HL-60/S4 (cell line): ENCODE measurements around the gene IER5L.

Experiments
- in situ Hi-C: fragments of 300-500 bp; cut with MboI; formaldehyde crosslinking; loops from 2 replicates; pipeline ENCODE4 v1.14.3; 2022; ENCODE audit warnings: low sequenced_read_pairs

IER5L gene

DNA sequence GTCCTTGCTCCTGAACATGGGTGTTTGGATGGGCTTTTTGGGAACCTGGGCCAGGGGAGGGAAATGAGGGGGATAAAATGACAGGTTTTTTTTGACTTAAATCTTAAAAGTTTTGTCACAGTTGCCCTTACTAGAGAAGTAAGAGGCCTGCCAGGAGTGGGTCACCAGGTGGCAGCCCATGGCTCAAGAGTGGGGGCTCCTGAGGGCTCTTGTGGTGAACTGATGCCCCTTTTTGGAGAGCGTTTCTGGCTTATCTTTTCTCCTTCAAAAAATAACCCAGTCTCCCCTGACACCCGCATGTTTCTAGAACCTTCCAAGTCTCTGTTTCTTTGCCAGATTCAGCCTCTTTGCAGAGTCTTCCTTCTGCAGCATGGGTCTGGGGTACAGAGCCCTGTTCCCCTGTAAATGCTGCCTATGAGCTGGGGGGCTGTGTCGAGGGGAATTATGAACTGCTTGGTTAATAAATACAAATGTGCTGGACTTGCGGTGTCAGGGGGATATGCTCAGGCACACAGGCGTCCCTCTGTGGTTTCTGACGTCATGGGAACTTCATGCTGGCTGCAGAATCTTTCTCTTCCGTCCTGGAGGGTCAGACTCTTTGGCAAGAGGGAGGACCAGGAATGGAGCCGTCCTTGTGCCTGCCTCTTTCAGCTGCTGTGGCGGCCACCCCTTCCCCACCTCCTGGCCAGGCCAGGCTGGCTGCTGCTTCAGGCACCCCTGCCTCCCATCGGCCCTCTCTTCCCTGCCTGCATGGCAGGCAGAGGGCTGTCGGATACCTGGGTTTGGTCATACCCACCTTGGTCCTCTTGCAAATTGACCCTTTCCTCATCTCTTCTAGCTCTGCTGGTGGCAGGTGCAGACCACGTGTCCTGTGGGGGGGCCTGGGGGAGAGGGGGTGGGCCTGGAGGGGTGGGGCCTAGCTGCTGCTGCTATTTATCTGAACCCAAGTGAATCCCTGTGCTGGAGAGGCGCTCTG lies 36.7 kb downstream of the IER5L start:
- in situ Hi-C loops = no loop called here

DNA sequence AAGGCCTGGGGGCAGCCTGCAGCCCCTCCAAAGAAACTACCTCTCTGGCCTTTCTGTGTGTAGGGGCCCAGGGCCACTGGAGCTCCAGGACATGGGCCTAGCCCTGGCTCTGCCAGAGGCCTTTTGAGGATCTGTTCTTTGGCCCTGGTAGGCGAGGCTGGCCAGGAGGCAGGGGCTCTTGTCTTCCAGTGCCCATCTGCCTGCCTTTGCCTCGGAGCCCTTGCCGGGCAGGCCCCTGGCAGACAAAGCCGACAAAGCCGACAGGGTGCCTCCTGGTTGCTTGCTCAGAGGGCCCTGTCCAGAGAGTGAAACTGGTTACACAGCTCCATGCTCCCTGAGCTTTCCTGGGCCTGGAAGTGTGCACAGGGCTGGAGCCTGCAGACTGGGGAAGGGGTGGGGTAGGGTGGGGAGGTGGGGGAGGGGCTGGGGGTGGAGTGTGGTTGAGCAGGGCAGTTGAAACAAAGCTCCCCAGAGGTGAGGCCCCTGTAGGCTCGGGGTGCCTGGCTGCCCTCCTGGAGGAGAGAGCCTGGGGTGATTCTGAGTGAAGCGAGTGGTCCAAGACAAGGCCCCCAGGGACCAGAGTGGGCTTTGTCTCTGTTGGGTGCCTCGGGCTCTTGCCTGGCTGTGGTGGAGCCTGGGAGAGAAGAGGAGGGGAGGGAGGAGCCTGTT lies 37.5 kb downstream of the IER5L start:
- in situ Hi-C loops = no loop called here

DNA sequence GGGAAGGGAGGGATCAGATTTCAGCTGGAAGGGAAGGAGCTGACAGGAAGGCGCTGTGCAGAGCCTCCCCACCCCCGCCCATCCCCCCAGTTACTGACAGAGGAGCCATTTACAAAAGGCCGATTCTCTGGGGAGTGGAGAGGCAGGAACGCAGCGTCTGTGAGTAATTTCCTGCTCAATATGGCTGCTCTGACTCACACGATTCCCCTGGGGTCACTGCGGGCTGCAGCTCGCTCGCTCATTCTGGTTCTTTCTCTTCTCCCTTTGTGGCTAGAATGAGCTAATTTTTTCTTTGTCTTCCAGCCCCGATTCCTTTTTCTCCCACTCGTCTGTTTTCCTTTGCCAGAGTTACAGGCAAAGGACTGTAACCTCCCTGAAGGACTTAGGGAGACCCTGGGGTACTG lies 38.1 kb downstream of the IER5L start:
- in situ Hi-C loops = loop anchor here (10.0 kb wide), 1 partner anchor 645 kb away; no protein-coding TSS in a partner anchor

DNA sequence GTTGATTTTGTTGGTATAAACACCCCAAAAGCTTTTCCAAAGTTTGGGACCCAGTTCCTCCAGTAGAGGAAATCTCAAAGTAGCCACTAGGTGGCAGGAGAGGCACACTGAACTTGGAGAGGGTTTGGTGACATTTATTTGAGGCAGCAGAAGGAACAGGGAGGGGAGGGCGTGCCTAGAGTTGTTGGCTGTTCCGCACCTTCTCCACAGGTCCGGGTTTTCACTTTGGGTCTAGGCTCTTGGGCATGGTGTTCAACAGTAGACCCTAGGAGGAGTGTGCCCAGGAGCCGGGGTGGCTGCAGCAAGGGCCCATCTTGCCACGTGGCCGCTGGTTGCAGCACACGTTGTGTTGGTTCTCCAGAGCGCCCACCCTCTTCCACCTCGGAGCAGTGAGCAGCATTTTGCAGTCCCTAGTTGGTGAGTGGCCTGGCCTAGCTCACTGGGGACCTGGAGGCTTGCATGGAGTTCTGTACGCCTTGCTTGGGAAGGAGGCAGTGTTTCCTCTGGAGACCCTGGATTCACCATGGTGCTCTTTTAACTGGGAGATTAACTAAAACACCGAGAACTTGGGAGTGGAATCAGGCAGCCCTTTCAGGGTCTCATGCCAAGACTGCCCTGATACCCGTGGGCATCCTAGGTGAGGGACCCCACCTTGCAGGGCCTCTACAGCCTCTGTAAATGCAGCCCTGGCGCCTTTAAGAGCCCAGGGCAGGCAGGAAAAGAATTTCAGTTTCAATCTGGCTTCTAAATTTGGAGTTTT lies 38.6 kb downstream of the IER5L start:
- in situ Hi-C loops = loop anchor here (10.0 kb wide), 1 partner anchor 645 kb away; no protein-coding TSS in a partner anchor

DNA sequence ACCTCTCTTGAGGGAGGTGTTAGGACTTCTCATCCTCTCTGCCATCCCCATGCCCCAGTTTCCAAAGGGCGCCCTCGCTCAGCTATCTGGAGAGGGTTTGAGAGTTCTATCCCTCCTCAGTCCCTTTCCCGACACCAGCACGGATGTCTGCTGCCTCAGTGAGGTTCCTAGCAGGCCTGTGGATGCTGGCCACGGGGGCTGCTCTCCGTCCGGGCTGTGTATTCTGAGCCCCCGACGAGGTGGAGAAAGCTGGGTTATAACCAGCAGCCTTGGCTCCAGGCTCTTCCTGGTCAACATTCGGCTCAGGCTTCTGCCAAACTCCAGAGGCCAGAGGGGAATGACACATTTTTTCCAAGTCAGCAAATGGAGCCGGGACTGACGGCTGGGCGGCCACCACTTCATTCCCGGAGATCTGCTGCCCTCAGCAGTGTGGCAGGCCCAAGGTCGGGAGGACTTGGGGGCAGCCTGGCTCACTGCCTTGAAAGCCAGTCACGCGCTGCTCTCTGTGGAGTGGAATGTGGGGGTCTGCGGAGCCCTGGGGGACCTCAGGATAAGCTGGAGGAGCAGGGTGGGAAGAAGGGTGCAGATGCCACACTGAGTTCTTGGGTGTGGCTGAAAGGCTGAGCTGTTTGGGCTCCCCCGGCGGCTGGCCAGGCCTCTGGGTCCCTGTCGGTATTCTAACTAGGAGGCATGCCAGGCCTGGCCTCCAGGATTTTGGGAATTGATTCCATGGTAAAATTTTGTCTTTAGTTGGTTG lies 39.4 kb downstream of the IER5L start:
- in situ Hi-C loops = loop anchor here (10.0 kb wide), 1 partner anchor 646 kb away; no protein-coding TSS in a partner anchor

DNA sequence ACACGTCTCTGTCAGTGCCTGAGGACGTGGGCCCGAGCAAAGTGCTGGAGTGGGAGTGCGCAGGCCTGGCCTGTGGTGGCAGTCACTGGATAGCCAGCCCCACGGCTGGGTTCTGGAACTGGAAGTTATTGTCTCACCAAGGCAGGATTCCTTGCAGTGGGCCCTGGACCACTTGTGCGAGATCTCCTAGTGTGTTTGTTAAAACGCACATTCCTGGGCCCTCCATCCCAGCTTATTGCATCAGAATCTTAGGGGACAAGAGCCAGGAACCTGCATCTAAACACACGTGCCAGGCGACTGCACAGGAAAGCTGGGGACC lies 40.0 kb downstream of the IER5L start:
- in situ Hi-C loops = loop anchor here (10.0 kb wide), 1 partner anchor 647 kb away; no protein-coding TSS in a partner anchor

DNA sequence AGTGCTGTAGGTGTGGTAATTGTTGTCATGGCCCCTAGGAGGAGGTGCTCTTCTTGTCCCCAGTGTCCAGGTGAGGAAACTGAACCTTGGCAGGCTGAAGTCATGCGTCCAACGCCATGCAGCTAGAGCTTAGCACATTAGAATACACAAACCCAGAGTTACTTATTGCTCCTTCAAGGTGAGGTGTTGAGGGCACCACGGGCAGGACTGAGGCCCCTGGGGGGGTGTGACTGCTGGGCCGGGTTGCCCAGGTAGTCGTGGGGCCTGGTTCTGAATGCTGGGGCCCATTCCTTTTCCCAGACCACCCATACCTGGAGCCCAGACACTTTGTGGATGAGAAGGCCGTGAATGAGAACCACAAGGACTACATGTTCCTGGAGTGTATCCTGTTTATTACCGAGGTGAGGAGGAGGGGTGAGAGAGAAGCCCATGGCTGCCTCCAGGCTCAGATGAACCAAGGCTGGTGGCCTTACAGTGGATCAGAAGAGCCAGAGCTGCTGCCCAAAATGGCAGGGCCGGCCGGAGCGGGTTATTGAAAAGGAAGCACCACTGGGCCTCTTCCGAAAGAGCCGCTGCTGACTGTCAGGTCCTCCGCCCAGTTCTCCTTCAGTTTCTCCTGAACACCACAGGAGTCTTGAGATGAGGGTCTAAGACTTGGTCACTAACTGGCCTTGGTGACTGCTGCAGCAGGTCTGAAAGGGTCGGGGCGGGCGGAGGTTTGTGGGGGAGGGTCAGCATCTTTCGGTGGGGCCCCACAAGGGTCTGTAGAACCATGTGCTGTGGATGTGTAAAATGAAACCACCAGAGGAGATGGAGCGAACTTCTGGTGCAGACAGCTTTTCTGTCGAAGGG lies 40.5 kb downstream of the IER5L start:
- in situ Hi-C loops = loop anchor here (10.0 kb wide), 1 partner anchor 647 kb away; no protein-coding TSS in a partner anchor

DNA sequence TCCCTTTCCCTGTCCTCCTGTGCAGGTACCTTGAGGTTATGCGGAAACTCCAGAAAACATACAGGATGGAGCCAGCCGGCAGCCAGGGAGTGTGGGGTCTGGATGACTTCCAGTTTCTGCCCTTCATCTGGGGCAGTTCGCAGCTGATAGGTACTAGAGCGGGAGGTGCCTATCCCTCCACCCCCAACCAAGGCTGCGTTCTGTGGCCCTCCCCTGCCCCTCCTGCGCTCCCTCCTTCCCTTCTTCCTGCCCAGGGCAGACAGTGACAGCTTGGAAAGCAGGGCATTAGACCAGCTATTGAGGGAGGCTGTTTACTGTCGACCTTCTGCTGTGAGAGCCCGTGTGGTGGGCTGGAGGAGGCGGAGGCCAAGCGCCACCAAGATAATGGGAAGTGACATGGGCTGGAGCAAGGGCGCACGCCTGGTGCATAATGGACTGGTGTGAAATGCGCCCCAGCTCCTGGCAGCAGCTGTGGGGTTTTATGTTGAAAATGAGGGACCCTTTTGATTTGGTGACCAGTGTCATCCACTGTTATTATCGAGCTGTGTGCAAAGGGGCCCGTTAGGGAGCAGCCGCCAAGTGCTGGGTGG lies 41.5 kb downstream of the IER5L start:
- in situ Hi-C loops = loop anchor here (10.0 kb wide), 1 partner anchor 648 kb away; no protein-coding TSS in a partner anchor

DNA sequence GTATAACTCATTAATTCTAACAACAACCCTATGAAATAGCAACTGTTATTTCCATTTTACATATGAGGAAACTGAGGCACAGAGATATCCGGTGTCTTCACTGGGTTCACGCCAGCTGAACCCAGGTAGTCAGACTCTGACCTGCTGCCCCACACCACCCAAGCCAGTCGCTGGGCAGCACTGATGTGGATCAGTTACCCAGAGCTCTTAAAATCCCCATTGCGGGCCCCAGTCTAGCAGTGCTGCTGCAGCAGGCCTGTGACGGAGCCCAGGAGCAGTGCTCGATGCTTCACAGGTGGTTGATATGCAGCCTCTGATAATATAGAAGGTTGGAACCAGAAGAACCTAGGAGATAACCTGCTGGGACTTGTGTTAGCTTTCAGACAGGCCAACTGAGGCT lies 42.6 kb downstream of the IER5L start:
- in situ Hi-C loops = loop anchor here (10.0 kb wide), 1 partner anchor 649 kb away; no protein-coding TSS in a partner anchor

DNA sequence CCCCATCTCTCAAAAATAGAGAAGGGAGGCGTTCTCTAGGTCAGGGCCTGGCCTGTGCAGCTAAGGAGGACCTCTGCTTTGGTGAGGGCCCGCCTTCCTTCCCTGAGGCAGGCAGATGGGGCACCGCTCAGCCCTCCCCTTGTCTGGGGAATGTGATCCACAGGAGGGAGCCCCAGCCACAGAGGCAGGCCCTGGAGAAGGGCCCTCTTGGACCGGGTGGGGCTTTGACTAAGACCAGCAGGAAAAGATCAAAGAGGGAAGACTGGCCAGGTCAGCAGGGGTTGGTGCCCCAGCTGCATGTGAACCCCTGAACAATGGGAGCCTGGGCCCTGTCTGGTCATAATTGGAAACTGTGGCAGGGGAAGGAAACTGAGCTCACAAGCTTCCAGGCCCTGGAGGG lies 45.0 kb downstream of the IER5L start:
- in situ Hi-C loops = loop anchor here (5.0 to 10.0 kb wide), 2 partner anchors 484 to 652 kb away; no protein-coding TSS in a partner anchor

DNA sequence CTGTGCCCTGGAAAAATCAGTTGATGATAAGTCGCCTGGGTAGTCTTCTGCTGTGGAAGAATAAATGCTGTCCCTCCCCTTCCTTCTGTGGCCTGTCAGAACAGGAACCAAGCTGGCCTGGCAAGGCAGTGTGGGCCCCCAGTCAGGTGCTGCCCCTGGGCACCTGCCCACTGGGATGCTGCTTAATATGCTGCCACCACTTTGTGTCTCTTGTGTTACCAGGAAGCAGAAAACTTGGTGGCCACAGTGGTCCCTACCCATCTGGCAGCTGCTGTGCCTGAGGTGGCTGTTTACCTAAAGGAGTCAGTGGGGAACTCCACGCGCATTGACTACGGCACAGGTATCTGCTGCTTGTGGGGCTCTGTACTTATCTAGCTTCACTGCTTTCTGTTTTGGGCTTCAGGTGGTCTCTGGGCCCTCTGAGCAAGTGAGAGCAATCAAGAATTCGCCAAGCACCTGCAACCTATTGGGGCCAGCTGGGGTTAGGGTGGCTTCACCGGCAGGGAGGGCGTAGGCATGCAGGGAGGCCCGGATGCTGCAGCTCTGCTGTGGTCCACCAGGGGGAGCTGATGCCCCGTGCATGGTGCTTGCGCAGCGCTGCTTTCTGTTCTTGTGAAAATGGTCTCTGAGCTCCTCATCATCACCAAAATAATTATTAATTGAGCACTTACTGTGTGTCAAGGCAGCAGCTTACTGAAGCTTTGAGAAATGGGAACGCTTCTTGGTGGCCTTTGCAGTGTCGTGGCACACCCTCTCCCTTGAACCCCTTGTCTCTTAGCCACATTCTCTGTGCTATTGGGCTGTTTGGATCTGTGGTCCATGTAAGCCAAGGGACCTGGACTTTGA lies 46.5 kb downstream of the IER5L start:
- in situ Hi-C loops = loop anchor here (5.0 to 10.0 kb wide), 2 partner anchors 486 to 653 kb away; no protein-coding TSS in a partner anchor

DNA sequence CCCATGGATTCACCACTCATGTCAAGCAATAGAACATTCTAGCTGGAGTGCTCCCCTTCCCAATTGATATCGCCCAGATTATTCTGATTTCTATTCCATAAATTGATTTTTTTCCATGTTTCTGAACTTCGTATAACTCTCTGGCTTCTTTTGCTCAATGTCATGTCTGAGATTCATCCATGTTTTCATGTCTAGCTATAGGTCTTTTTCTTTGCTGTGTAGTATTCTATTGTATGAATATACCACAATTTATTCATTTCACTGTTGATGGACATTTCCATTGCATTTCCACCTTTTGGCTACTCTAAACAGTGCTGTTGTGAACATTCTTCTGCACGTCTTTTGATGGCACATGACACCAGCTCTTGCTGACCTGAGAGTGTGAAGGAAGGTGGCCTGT lies 47.3 kb downstream of the IER5L start:
- in situ Hi-C loops = loop anchor here (5.0 to 10.0 kb wide), 2 partner anchors 487 to 654 kb away; no protein-coding TSS in a partner anchor

DNA sequence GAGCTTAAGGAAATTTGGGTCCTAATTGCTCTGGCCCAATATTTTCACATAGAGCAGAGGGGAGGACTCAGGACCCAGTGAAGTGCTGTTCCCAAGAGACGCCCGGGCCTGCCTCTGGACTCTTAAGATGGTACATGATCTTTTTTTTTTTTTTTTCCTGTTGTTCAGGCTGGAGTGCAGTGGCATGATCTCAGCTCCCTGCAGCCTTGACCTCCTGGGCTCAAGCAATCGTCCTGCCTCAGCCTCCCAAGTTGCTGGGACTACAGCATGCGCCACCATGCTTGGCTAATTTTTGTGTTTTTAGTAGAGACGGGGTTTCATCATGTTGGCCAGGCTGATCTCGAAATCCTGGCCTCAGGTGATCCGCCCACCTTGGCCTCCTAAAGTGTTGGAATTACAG lies 47.8 kb downstream of the IER5L start:
- in situ Hi-C loops = loop anchor here (5.0 to 10.0 kb wide), 2 partner anchors 487 to 655 kb away; no protein-coding TSS in a partner anchor

DNA sequence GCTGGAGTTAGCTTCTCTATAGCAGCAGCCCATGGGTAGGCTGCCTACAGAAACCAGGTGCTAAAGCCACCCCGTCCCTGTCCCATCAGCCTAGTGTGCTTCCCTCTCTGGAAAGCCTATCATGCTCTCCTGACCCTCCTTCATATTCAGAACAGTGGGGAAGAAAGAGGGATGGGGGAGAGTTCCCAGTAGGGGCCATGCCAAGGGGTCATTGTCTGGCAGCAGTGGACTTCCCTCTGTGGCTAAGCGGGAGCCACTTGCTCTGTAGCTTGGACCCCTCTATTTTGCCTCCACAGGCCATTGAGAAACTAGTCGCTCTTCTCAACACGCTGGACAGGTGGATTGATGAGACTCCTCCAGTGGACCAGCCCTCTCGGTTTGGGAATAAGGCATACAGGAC lies 49.4 kb downstream of the IER5L start:
- in situ Hi-C loops = no loop called here

DNA sequence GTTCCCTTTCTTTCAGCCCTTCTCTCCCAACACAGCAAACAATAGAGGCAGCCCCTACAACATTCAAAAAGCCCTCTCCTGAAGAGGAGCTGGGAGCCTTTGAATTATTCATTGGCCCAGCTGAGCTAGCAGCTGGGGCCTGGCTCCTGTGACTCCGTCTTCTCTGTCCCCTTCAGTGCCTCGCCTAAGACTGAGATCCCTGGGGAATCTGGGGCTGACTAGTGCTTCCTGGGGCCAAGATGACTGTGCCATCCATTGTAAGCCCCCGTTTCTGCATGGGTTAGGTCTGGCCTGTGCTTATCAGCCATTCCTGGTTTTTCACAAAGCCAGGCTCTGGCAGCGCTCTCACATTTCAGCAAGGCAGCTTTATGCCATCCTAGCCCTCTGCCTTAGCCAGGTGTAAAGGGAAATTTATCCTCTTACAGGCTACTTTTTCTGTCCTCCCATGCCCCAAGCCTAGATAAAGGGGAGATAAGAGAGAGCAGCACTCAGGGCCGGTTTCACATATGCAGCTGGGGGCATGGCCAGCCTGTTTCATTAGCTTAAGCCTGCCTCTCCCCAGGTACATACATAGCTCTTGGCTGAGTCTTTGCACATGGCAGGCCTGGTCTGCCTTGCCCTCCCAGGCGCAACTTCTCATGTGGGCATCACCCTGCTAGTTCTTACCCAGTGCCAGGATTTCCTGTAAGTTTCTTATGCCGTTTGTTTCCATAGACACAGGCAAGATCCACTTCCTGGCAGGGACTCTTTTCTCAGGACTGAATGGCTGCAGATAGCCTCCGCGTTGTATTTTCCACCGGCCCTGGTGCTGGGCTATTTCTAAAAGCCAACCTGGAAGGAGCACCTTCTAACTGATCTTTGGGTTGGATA lies 51.1 kb downstream of the IER5L start:
- in situ Hi-C loops = no loop called here
